Measurements from ENCODE around the gene KLHL30. TPM values are rescaled to one million over a fixed set of nuclear protein-coding genes. Genes with fewer than 3 reads are reported as not detected.

The KLHL30 gene
- total and polyA plus RNA-seq, 2 experiments from 2014 or later: 0.07 TPM; not detected in 1

GRCh38 chr2:238150686-238151085 is 12.2 kb downstream of the KLHL30 start:
- peaks cover 6% of the 10 kb centered on the region for H3K4me1 Mint-ChIP-seq
- no peaks in the 10 kb centered on the region for H3K36me3 Mint-ChIP-seq (ENCODE audit: low read depth)
- no peaks in the 10 kb centered on the region for H3K27me3 ChIP-seq (ENCODE audit: insufficient read depth)

GRCh38 chr2:238151205-238151604 is 12.7 kb downstream of the KLHL30 start:
- Histone ChIP-seq H3K27me3 (ENCODE audit: insufficient read depth) (no peaks in the 10 kb centered on the region), H3K79me2 (replicated peaks; ENCODE audit: insufficient read depth) (no peaks in the 10 kb centered on the region), H3K36me3 (ENCODE audit: insufficient read depth) (no peaks in the 10 kb centered on the region), H3K4me2 (no peak overlapping the region), H3K9me2 (ENCODE audit: insufficient read depth) (no peaks in the 10 kb centered on the region), H3F3A (replicated peaks; ENCODE audit: low read depth) (no peaks in the 10 kb centered on the region), H4K20me1 (replicated peaks; ENCODE audit: insufficient read depth) (no peaks in the 10 kb centered on the region), H3K4me3 (no peak overlapping the region), H2AFZ (peak overlapping the region; percentile 85), H3K4me1 (ENCODE audit: insufficient read depth) (no peaks in the 10 kb centered on the region; the same call in 1 of the 2 replicates), H3K27ac (ENCODE audit: low read depth) (no peak overlapping the region)
- H3K36me3 Mint-ChIP-seq (ENCODE audit: low read depth): no peaks in the 10 kb centered on the region
- peaks cover 8% of the 10 kb centered on the region for H3K4me1 Mint-ChIP-seq
- no peak overlapping the region for H3K27ac Mint-ChIP-seq
- ATAC-seq (peak; percentile 19), DNase-seq (ENCODE audit: low spot score) (no peak)
- H3K9me3 Mint-ChIP-seq: peaks cover 3% of the 10 kb centered on the region; the same call in 2 of the 3 replicates
- H3K27me3 Mint-ChIP-seq (ENCODE audit: insufficient read depth, low read depth, poor library complexity): peaks cover 8% of the 10 kb centered on the region
- H3K4me3 Mint-ChIP-seq: no peak overlapping the region
- TF ChIP-seq, protein P1, sequence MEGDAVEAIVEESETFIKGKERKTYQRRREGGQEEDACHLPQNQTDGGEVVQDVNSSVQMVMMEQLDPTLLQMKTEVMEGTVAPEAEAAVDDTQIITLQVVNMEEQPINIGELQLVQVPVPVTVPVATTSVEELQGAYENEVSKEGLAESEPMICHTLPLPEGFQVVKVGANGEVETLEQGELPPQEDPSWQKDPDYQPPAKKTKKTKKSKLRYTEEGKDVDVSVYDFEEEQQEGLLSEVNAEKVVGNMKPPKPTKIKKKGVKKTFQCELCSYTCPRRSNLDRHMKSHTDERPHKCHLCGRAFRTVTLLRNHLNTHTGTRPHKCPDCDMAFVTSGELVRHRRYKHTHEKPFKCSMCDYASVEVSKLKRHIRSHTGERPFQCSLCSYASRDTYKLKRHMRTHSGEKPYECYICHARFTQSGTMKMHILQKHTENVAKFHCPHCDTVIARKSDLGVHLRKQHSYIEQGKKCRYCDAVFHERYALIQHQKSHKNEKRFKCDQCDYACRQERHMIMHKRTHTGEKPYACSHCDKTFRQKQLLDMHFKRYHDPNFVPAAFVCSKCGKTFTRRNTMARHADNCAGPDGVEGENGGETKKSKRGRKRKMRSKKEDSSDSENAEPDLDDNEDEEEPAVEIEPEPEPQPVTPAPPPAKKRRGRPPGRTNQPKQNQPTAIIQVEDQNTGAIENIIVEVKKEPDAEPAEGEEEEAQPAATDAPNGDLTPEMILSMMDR (conservative IDR thresholded peaks at IDR 0.05; ENCODE audit: low read depth in 2 of 2): no peak
- TF ChIP-seq ZNF114 (CRISPR knock-in tag; IDR thresholded peaks at IDR 0.05) (no peak), EZH2 (IDR thresholded peaks at IDR 0.05; ENCODE audit: low read depth, unreplicated experiment) (no peak), ZNF331 (CRISPR knock-in tag; IDR thresholded peaks at IDR 0.05; ENCODE audit: low read depth) (no peak), JUNB (IDR thresholded peaks at IDR 0.05; ENCODE audit: unreplicated experiment) (no peak), STAT1 (IDR thresholded peaks at IDR 0.05; ENCODE audit: unreplicated experiment) (no peak), CREB1 (CRISPR knock-in tag; IDR thresholded peaks at IDR 0.05; ENCODE audit: low read depth) (no peak), ETS1 (IDR thresholded peaks at IDR 0.05) (no peak), POLR2AphosphoS5 (IDR thresholded peaks at IDR 0.05; ENCODE audit: low read depth) (no peak), NANOG (IDR thresholded peaks at IDR 0.05; ENCODE audit: borderline replicate concordance) (no peak)

More at GRCh38 chr2:238150686-238151085, 12.2 kb downstream of the KLHL30 start:
- ATAC-seq: no peak
- no peaks in the 10 kb centered on the region for H3K36me3 ChIP-seq (ENCODE audit: insufficient read depth)
- H3K27ac Mint-ChIP-seq: no peak overlapping the region
- no peaks in the 10 kb centered on the region for H3F3A ChIP-seq (replicated peaks; ENCODE audit: low read depth)
- H3K79me2 ChIP-seq (replicated peaks; ENCODE audit: insufficient read depth): no peaks in the 10 kb centered on the region
- peaks cover 3% of the 10 kb centered on the region; the same call in 2 of the 3 replicates for H3K9me3 Mint-ChIP-seq
- H3K4me1 ChIP-seq (ENCODE audit: insufficient read depth): no peaks in the 10 kb centered on the region; the same call in 1 of the 2 replicates
- TF ChIP-seq STAT1 (IDR thresholded peaks at IDR 0.05; ENCODE audit: unreplicated experiment) (no peak), ZNF114 (CRISPR knock-in tag; IDR thresholded peaks at IDR 0.05) (no peak), POLR2AphosphoS5 (IDR thresholded peaks at IDR 0.05; ENCODE audit: low read depth) (no peak), ZNF331 (CRISPR knock-in tag; IDR thresholded peaks at IDR 0.05; ENCODE audit: low read depth) (no peak), EZH2phosphoT487 (IDR thresholded peaks at IDR 0.05; ENCODE audit: unreplicated experiment) (no peak)
- TF ChIP-seq, protein P2, sequence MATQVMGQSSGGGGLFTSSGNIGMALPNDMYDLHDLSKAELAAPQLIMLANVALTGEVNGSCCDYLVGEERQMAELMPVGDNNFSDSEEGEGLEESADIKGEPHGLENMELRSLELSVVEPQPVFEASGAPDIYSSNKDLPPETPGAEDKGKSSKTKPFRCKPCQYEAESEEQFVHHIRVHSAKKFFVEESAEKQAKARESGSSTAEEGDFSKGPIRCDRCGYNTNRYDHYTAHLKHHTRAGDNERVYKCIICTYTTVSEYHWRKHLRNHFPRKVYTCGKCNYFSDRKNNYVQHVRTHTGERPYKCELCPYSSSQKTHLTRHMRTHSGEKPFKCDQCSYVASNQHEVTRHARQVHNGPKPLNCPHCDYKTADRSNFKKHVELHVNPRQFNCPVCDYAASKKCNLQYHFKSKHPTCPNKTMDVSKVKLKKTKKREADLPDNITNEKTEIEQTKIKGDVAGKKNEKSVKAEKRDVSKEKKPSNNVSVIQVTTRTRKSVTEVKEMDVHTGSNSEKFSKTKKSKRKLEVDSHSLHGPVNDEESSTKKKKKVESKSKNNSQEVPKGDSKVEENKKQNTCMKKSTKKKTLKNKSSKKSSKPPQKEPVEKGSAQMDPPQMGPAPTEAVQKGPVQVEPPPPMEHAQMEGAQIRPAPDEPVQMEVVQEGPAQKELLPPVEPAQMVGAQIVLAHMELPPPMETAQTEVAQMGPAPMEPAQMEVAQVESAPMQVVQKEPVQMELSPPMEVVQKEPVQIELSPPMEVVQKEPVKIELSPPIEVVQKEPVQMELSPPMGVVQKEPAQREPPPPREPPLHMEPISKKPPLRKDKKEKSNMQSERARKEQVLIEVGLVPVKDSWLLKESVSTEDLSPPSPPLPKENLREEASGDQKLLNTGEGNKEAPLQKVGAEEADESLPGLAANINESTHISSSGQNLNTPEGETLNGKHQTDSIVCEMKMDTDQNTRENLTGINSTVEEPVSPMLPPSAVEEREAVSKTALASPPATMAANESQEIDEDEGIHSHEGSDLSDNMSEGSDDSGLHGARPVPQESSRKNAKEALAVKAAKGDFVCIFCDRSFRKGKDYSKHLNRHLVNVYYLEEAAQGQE (IDR thresholded peaks at IDR 0.05; ENCODE audit: unreplicated experiment): no peak
- TF ChIP-seq, protein P1 (conservative IDR thresholded peaks at IDR 0.05; ENCODE audit: low read depth in 2 of 2): no peak
- DNase-seq (ENCODE audit: low spot score): no peak
- no peak overlapping the region for H3K4me3 ChIP-seq
- H3K4me3 Mint-ChIP-seq: no peak overlapping the region
- H3K4me2 ChIP-seq: no peak overlapping the region
- H3K27me3 Mint-ChIP-seq (ENCODE audit: insufficient read depth, low read depth, poor library complexity): peaks cover 6% of the 10 kb centered on the region
- no peaks in the 10 kb centered on the region for H4K20me1 ChIP-seq (replicated peaks; ENCODE audit: insufficient read depth)
- no peak overlapping the region for H3K27ac ChIP-seq (ENCODE audit: low read depth)
- H2AFZ ChIP-seq: no peak overlapping the region; the same call in 1 of the 2 replicates
- H3K9me2 ChIP-seq (ENCODE audit: insufficient read depth): no peaks in the 10 kb centered on the region
